NT2/D1 (cell line): ENCODE measurements around the gene ECSCR.
"Not testable (repeated sequence)": the region's sequence is repeated elsewhere in the genome, so short reads cannot be mapped to it uniquely, and the experiment has no call there.

Experiments used
- YY1 ChIP-seq: IDR thresholded peaks from 2 replicates; pipeline ENCODE4 v1.6.1; 2011; ENCODE audit not compliant: insufficient read length, insufficient read depth
- ZNF274 ChIP-seq: IDR thresholded peaks from 2 replicates; pipeline ENCODE4 v1.6.1; 2011; ENCODE audit warnings: mild to moderate bottlenecking, low read depth, low read length

DNA sequence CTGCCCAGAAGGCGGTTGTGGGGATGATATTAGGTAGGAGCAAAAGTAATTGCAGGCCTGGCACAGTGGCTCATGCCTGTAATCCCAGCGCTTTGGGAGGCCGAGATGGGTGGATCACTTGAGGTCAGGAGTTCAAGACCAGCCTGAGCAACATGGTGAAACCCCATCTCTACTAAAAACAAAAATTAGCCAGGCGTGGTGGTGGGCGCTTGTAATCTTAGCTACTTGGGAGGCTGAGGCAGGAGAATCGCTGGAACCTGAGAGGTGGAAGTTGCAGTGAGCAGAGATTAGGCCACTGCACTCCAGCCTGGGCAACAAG is 20.3 kb upstream of the ECSCR start:
- not testable (repeated sequence) for TF ChIP-seq YY1, ZNF274
